Mucosa of descending colon (tissue), 3 donors: Measurements from ENCODE around the gene KCNJ16. TPM values are rescaled to one million over a fixed set of nuclear protein-coding genes. Genes with fewer than 3 reads are reported as not detected.
A peak's percentile ranks its signal among the peaks of the same experiment; 100 is the strongest.

Source experiments
- ATAC-seq: fragments of 200-7000 bp; cut with Tn5 transposase; one replicate; pipeline ENCODE4 v1.9.1; 2020; ENCODE audit warnings: mild to moderate bottlenecking, moderate library complexity
- DNase-seq, 3 donors: peaks; one replicate each; pipeline ENCODE4 v3.0.0-alpha.2; 2020
- H3K36me3 ChIP-seq: fragments of 200-600 bp; one replicate; pipeline ENCODE4 v1.8.0; 2021; ENCODE audit warnings: low read depth, mild to moderate bottlenecking
- H3K4me1 ChIP-seq: fragments of 200-600 bp; one replicate; pipeline ENCODE4 v1.8.0; 2021; ENCODE audit warnings: low read depth, mild to moderate bottlenecking
- H3K4me3 ChIP-seq: fragments of 200-600 bp; one replicate; pipeline ENCODE4 v1.8.0; 2021; ENCODE audit warnings: mild to moderate bottlenecking
- H3K9me3 ChIP-seq: fragments of 200-600 bp; one replicate; pipeline ENCODE4 v1.8.0; 2021; ENCODE audit warnings: mild to moderate bottlenecking
- intact Hi-C, 2 donors: fragments of 100-400 bp; cut with DNase I in 1 of 2; cut with micrococcal nuclease in 1 of 2; formaldehyde crosslinking; loops; one replicate each; pipeline versions ENCODE4 v1.11.0 to v1.11.1; 2022; cut with DNase I, micrococcal nuclease
- total RNA-seq, 3 donors: library from RNA; stranded (reverse); fragmentation: NEBNext Ultra II Directional in 2 of 3; extraction: Animal tissue kit (Norgen Biotek cat#: 25700) in 2 of 3; gene quantifications; one replicate each; pipeline versions ENCODE4 v1.2.1 to v1.2.4, GENCODE V29; 2021 to 2023
- TF ChIP-seq, protein P1 (sequence below): fragments of 200-600 bp; IDR thresholded peaks from one replicate; pipeline ENCODE4 v1.8.0; 2022; ENCODE audit warnings: antibody characterized with exemption, mild to moderate bottlenecking
- donor health status: DM: no; HTN: no; CAD: no; lungs with moderate emphysema.
- donor health status: DM: no; HTN: no; CAD: no.
- donor health status: DM: no; HTN: yes; CAD: no.

KCNJ16 gene
- total RNA-seq, 3 donors from 2014 or later, result 0.09 to 1.1 TPM; not detected in 1

DNA sequence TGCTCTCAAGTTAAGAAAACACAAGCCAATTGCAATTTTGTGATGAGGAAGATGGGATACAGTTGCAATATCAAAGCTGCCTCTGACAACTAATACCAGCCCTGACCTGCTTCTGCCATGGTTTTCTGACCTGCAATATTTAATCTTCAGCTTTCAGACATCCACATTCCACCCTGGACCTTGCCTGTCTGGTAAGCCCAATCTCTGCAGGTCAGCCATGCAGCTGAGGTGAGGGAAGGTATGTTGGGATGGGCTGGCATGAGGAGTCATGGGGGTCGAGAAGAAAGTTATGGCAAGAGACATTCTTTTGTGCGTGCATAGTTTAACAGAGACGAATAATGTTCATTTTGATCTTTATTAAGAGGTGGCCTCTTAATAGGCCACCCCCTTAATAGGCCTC, 31.5 kb downstream of the KCNJ16 start:
- no peaks in the 10 kb centered on the region for H3K4me1 ChIP-seq
- intact Hi-C loops, result no loop called here
- no peak overlapping the region for H3K4me3 ChIP-seq
- DNase-seq (no peak), ATAC-seq (no peak)
- H3K9me3 ChIP-seq, result no peaks in the 10 kb centered on the region
- TF ChIP-seq, protein P1, sequence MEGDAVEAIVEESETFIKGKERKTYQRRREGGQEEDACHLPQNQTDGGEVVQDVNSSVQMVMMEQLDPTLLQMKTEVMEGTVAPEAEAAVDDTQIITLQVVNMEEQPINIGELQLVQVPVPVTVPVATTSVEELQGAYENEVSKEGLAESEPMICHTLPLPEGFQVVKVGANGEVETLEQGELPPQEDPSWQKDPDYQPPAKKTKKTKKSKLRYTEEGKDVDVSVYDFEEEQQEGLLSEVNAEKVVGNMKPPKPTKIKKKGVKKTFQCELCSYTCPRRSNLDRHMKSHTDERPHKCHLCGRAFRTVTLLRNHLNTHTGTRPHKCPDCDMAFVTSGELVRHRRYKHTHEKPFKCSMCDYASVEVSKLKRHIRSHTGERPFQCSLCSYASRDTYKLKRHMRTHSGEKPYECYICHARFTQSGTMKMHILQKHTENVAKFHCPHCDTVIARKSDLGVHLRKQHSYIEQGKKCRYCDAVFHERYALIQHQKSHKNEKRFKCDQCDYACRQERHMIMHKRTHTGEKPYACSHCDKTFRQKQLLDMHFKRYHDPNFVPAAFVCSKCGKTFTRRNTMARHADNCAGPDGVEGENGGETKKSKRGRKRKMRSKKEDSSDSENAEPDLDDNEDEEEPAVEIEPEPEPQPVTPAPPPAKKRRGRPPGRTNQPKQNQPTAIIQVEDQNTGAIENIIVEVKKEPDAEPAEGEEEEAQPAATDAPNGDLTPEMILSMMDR, result no peak
- H3K36me3 ChIP-seq, result no peaks in the 10 kb centered on the region

DNA sequence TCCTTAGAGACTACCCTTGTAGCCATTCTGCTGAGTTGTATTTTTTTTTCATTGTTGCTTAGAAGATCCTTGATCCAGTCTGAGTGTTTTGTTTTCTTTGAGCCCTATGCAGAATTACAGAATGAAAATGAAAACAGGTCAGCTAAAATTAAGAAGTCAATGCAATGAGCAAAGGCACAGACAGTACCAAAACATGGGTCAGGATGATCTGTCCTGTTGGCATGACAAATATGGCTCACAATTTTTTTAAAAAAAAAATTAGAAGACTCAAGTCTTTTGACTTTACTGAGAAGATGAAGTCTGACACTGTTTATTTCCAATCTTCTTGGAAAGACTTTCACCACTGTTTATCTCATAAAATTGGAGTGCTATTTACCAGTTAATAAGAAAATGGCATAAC, 32.4 kb downstream of the KCNJ16 start:
- Histone ChIP-seq H3K4me1 (no peaks in the 10 kb centered on the region), H3K36me3 (no peaks in the 10 kb centered on the region), H3K4me3 (no peak overlapping the region), H3K9me3 (no peaks in the 10 kb centered on the region)
- intact Hi-C loops, result no loop called here
- TF ChIP-seq, protein P1, result no peak
- ATAC-seq, result no peak
- DNase-seq, result no peak

DNA sequence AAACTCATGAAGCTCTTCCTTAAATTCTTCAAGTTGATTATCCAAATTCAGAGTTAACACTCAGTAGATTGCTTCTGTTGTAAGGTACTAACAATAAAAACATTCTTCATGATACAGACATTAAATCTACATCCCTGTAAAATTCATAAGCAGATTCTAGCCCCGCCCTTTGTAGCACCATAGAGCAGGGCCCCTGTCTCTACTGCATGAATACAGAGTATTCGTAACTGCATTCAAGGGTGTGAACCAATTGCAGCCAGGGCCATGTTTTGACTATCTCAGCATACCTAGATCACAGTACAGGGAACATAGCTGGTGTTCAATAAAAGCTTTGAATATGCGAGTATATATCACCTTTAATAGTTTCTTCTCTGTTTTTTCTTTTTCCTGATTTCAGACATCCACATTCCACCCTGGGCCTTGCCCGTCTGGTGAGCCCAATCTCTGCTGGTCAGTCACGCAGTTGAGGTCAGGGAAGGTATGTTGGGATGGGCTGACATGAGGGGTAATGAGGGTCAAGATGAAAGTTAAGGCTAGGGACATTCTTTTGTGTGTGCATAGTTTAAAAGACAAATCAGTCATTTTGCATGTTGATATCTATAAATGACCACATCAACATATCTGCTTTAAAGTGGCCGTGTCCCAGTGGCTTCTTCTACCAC, 33.0 kb downstream of the KCNJ16 start:
- H3K36me3 ChIP-seq, result no peaks in the 10 kb centered on the region
- TF ChIP-seq, protein P1, result no peak
- no peaks in the 10 kb centered on the region for H3K9me3 ChIP-seq
- intact Hi-C loops, result no loop called here
- H3K4me3 ChIP-seq, result no peak overlapping the region
- DNase-seq, result no peak
- no peak for ATAC-seq
- H3K4me1 ChIP-seq, result no peaks in the 10 kb centered on the region

DNA sequence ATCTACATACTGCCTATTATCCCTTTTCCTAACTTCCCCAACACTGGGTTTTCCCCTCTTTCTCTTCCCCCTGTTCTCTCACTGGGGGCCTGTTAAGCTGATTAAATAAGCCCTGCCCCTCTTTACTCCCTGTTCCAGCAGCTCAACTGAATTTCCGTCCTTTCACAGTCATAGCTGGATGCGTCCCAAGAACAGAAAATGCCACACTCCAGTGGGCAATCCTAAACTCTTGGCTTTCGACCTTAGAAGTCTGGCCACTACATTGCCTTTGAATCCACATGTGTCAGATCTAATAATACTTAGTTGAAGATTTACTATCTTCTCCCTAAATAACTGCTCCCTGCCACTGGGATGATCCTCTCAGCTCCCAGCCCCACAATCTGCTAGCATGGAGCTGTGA, 34.5 kb downstream of the KCNJ16 start:
- intact Hi-C loops, result no loop called here
- no peak for ATAC-seq

DNA sequence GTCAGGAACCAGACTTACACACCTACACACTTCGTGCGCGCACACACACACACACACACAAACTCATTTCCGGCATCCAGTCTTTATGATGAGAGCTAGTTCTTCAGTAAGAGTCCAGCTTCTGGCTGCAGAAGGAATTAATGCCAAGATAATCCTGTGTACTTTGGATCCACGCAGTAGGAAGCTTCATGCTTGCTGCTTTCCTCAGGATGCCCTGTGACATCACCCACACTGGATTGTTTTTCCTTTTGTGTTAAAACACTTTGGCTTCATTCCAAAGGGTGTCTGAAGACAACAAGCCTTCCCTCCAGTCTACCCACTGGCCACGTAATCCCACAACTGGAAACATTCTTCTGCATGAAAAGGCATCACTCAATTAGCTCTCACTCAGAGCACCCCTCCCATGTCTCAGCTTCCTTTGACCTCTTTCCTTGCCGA, 35.4 kb downstream of the KCNJ16 start:
- no peak overlapping the region for H3K4me3 ChIP-seq
- intact Hi-C loops, result no loop called here
- no peaks in the 10 kb centered on the region for H3K36me3 ChIP-seq
- TF ChIP-seq, protein P1, result no peak
- no peaks in the 10 kb centered on the region for H3K9me3 ChIP-seq
- no peaks in the 10 kb centered on the region for H3K4me1 ChIP-seq
- ATAC-seq, result peak; percentile 35
- DNase-seq, result no peak

More for the DNA sequence above, 34.5 kb downstream of the KCNJ16 start:
- Histone ChIP-seq H3K4me1 (no peaks in the 10 kb centered on the region), H3K36me3 (no peaks in the 10 kb centered on the region), H3K4me3 (no peak overlapping the region), H3K9me3 (no peaks in the 10 kb centered on the region)
- TF ChIP-seq, protein P1, result no peak
- no peak for DNase-seq
